SK-N-SH (cell line): ENCODE data around the gene HYAL3. TPM values are rescaled to one million over a fixed set of nuclear protein-coding genes. Genes with fewer than 3 reads are reported as not detected.

ENCODE experiments used
- CTCF ChIA-PET: fragments of 300-600, 350-600 bp; formaldehyde crosslinking; extraction: SDS; loops from one replicate; lab custom pipeline; 2021; lab: Yijun Ruan, JAX
- POLR2A ChIA-PET: fragments of 350-600 bp; sonication (Branson Sonifier 250); formaldehyde crosslinking; extraction: SDS; loops from one replicate; lab custom pipeline; 2020; ENCODE audit warnings: antibody characterized with exemption, inconsistent platforms; lab: Yijun Ruan, JAX
- DNase-seq: peaks from one replicate; pipeline ENCODE4 v3.0.0; 2012
- H2AFZ ChIP-seq: fragments of 200-600 bp; sonication (generic); 2 replicates; pipeline ENCODE4 v1.8.1; 2016; ENCODE audit warnings: antibody characterized with exemption, mild to moderate bottlenecking, low read depth
- H3F3A ChIP-seq: fragments of 200-600 bp; sonication (generic); replicated peaks from 2 replicates; pipeline ENCODE3; 2016; ENCODE audit warnings: antibody characterized with exemption, mild to moderate bottlenecking; ENCODE audit not compliant: insufficient read depth
- H3K27ac ChIP-seq, 2 experiments: fragments of 200-500 bp in 1 of 2; fragments of 200-600 bp in 1 of 2; sonication (Bioruptor generic) in 1 of 2; sonication (generic), shearing (Covaris generic) in 1 of 2; 2 replicates each; pipeline versions ENCODE4 v1.5.1 to v1.6.1; 2014 to 2016; ENCODE audit warnings: low read depth in 2 of 2, inconsistent platforms in 1 of 2, low read length in 1 of 2, mild to moderate bottlenecking in 1 of 2, mixed read lengths in 1 of 2
- H3K27me3 ChIP-seq: fragments of 200-600 bp; sonication (generic), shearing (Covaris generic); 2 replicates; pipeline ENCODE4 v1.6.1; 2016; ENCODE audit warnings: mixed run types; ENCODE audit not compliant: insufficient read depth
- H3K36me3 ChIP-seq, 2 experiments: fragments of 200-500 bp in 1 of 2; fragments of 200-600 bp in 1 of 2; sonication (Bioruptor generic) in 1 of 2; sonication (generic) in 1 of 2; replicated peaks in 1 of 2; 2 replicates each; pipeline versions ENCODE3 to v1.5.1; 2014 to 2016; ENCODE audit warnings: low read length in 1 of 2, mild to moderate bottlenecking in 1 of 2; ENCODE audit not compliant: insufficient read depth in 2 of 2, control insufficient read depth in 1 of 2
- H3K4me1 ChIP-seq, 2 experiments: fragments of 200-500 bp in 1 of 2; fragments of 200-600 bp in 1 of 2; sonication (Bioruptor generic) in 1 of 2; sonication (generic), shearing (Covaris generic) in 1 of 2; 2 replicates each; pipeline versions ENCODE4 v1.5.1 to v1.6.1; 2014 to 2016; ENCODE audit warnings: low read depth in 1 of 2, low read length in 1 of 2, mixed run types in 1 of 2; ENCODE audit not compliant: insufficient read depth in 2 of 2, control insufficient read depth in 1 of 2
- H3K4me2 ChIP-seq: fragments of 200-600 bp; sonication (generic), shearing (Covaris generic); 2 replicates; pipeline ENCODE4 v1.6.1; 2017; ENCODE audit warnings: mixed run types
- H3K4me3 ChIP-seq, 2 experiments: fragments of 200-500 bp in 1 of 2; fragments of 200-600 bp in 1 of 2; sonication (Bioruptor generic) in 1 of 2; sonication (generic), shearing (Covaris generic) in 1 of 2; 2 replicates each; pipeline versions ENCODE4 v1.5.1 to v1.8.1; 2014 to 2016; ENCODE audit warnings: low read depth in 2 of 2, inconsistent platforms in 1 of 2, low read length in 1 of 2, mild to moderate bottlenecking in 1 of 2, mixed read lengths in 1 of 2, moderate library complexity in 1 of 2
- H3K79me2 ChIP-seq: fragments of 200-600 bp; sonication (generic); 2 replicates; pipeline ENCODE4 v1.8.1; 2017; ENCODE audit warnings: mild to moderate bottlenecking; ENCODE audit not compliant: insufficient read depth
- H3K9ac ChIP-seq: fragments of 200-600 bp; sonication (generic); 2 replicates; pipeline ENCODE4 v1.6.1; 2017; ENCODE audit warnings: mixed run types
- H3K9me2 ChIP-seq: fragments of 200-600 bp; sonication (generic); 2 replicates; pipeline ENCODE4 v1.6.1; 2017; ENCODE audit warnings: mixed run types
- H3K9me3 ChIP-seq: fragments of 200-600 bp; sonication (generic); 2 replicates; pipeline ENCODE4 v1.6.1; 2017; ENCODE audit warnings: mixed run types, mild to moderate bottlenecking, moderate library complexity
- H4K20me1 ChIP-seq: fragments of 200-600 bp; sonication (generic); 2 replicates; pipeline ENCODE4 v1.6.1; 2017; ENCODE audit warnings: mild to moderate bottlenecking, mixed run types; ENCODE audit not compliant: insufficient read depth
- CHD2 ChIP-seq: fragments of 150-350 bp; IDR thresholded peaks from 2 replicates; pipeline ENCODE4 v1.6.1; 2018; ENCODE audit warnings: low read length; ENCODE audit not compliant: partially characterized antibody
- CTCF ChIP-seq: fragments of 200-600 bp; sonication (generic); IDR thresholded peaks from 2 replicates; pipeline ENCODE4 v1.6.1; 2017; ENCODE audit warnings: antibody characterized with exemption, mild to moderate bottlenecking, moderate library complexity
- GABPA ChIP-seq: IDR thresholded peaks from 2 replicates; pipeline ENCODE4 v1.4.0; 2012; ENCODE audit warnings: low read depth, mild to moderate bottlenecking
- JUND ChIP-seq: IDR thresholded peaks from 2 replicates; pipeline ENCODE4 v1.4.0; 2012
- MEF2A ChIP-seq: IDR thresholded peaks from 2 replicates; pipeline ENCODE4 v1.4.0; 2012; ENCODE audit warnings: low read depth, borderline replicate concordance
- MXI1 ChIP-seq: IDR thresholded peaks from 2 replicates; pipeline ENCODE4 v1.6.1; 2012; ENCODE audit warnings: mild to moderate bottlenecking, low read depth, low read length, improper control_type of control experiment
- NFIC ChIP-seq: IDR thresholded peaks from 2 replicates; pipeline ENCODE4 v1.4.0; 2012; ENCODE audit warnings: borderline replicate concordance
- NRF1 ChIP-seq: IDR thresholded peaks from 2 replicates; pipeline ENCODE4 v1.6.1; 2012; ENCODE audit warnings: low read depth, mild to moderate bottlenecking, low read length
- POLR2AphosphoS5 ChIP-seq: IDR thresholded peaks from 2 replicates; pipeline ENCODE4 v1.6.1; 2012; ENCODE audit warnings: low read depth, low read length
- RAD21 ChIP-seq: IDR thresholded peaks from 2 replicates; pipeline ENCODE4 v1.6.1; 2012; ENCODE audit warnings: mild to moderate bottlenecking, low read length
- RFX5 ChIP-seq: IDR thresholded peaks from 2 replicates; pipeline ENCODE4 v1.6.1; 2012; ENCODE audit warnings: mild to moderate bottlenecking, improper control_type of control experiment, low read length
- RXRA ChIP-seq: IDR thresholded peaks from 2 replicates; pipeline ENCODE4 v1.4.0; 2012; ENCODE audit warnings: low read depth, mild to moderate bottlenecking, borderline replicate concordance
- SIN3A ChIP-seq: IDR thresholded peaks from 2 replicates; pipeline ENCODE4 v1.6.1; 2012; ENCODE audit warnings: low read depth, mild to moderate bottlenecking, low read length, moderate library complexity, borderline replicate concordance
- TCF12 ChIP-seq: IDR thresholded peaks from 2 replicates; pipeline ENCODE4 v1.4.0; 2012
- TEAD4 ChIP-seq: IDR thresholded peaks from 2 replicates; pipeline ENCODE4 v1.4.0; 2012; ENCODE audit warnings: mild to moderate bottlenecking, borderline replicate concordance; ENCODE audit not compliant: insufficient read depth
- USF1 ChIP-seq: IDR thresholded peaks from 2 replicates; pipeline ENCODE4 v1.4.0; 2012; ENCODE audit warnings: low read depth, borderline replicate concordance
- YY1 ChIP-seq: IDR thresholded peaks from 2 replicates; pipeline ENCODE4 v1.4.0; 2012; ENCODE audit warnings: low read depth, mild to moderate bottlenecking
- ZBTB33 ChIP-seq: IDR thresholded peaks from 2 replicates; pipeline ENCODE4 v1.4.0; 2012; ENCODE audit warnings: low read depth, borderline replicate concordance
- WGBS: methylation state at CpG from one replicate; pipeline ENCODE4 v1.1.6; 2017; ENCODE audit warnings: low lambda C conversion rate; 5-methylcytosine and 5-hydroxymethylcytosine counted together
- polyA plus RNA-seq, 3 experiments: library from polyadenylated mRNA; depleted of rRNA; stranded (reverse); fragments of >200 nt; gene quantifications; 2 replicates each; pipeline ENCODE4 v1.2.3, GENCODE V29; 2012
- TF ChIP-seq, protein P1 (sequence below): IDR thresholded peaks from 2 replicates; pipeline ENCODE4 v1.6.1; 2012; ENCODE audit warnings: mild to moderate bottlenecking, low read depth, low read length, moderate library complexity
- TF ChIP-seq, protein P2 (sequence below): IDR thresholded peaks from 2 replicates; pipeline ENCODE4 v1.4.0; 2012; ENCODE audit warnings: low read depth

The HYAL3 gene
- polyA plus RNA-seq, 1 of the 3 experiments (the other 2 are of a cell fraction), result 7.8 TPM

GRCh38 chr3:50322386-50323091, 23.3 kb upstream of the HYAL3 start, which contains the start of gene HYAL2:
TSS of gene HYAL2 (minus strand) at chr3:50322745. CDS start at chr3:50320489, 2,256 bp downstream.
- Histone ChIP-seq H3K79me2 (peaks cover 52% of the 10 kb centered on the region), H3K4me2 (peak within 1 kb of the TSS; percentile 80), H3K4me3 (peak within 1 kb of the TSS; percentile 92 to 94), H3K36me3 (peaks cover 8 to 44% of the 10 kb centered on the region in 2 experiments), H3K27ac (peak within 1 kb of the TSS; percentile 92 to 94), H3F3A (peaks cover 10% of the 10 kb centered on the region), H3K9me3 (no peaks in the 10 kb centered on the region), H3K9ac (peak within 1 kb of the TSS; percentile 93), H4K20me1 (no peaks in the 10 kb centered on the region), H2AFZ (peak within 1 kb of the TSS; percentile 94), H3K9me2 (no peaks in the 10 kb centered on the region), H3K27me3 (no peaks in the 10 kb centered on the region), H3K4me1 (peaks cover 0 to 49% of the 10 kb centered on the region in 2 experiments; a peak in 2 of 4 replicates)
- no peak for DNase-seq
- ChIA-PET POLR2A (interaction anchor here (1.5 to 1.6 kb wide), 2 partner anchors 12 to 15 kb away, joined by 3 to 4 read pairs; no protein-coding TSS in a partner anchor), CTCF (interaction anchor here (0.7 to 6.0 kb wide), 11 partner anchors 13 to 130 kb away, joined by 3 to 60 read pairs (median 3); partner anchors contain the start of genes HYAL1, HYAL3, IFRD2 and NAA80)
- TF ChIP-seq CHD2 (no peak), MXI1 (no peak), GABPA (no peak), ZBTB33 (no peak), JUND (no peak), RFX5 (no peak), YY1 (no peak), POLR2AphosphoS5 (no peak), CTCF (no peak), TEAD4 (no peak), RAD21 (no peak), NRF1 (no peak), USF1 (no peak), SIN3A (no peak), NFIC (no peak), TCF12 (no peak), RXRA (no peak), MEF2A (no peak)
- TF ChIP-seq, protein P1, sequence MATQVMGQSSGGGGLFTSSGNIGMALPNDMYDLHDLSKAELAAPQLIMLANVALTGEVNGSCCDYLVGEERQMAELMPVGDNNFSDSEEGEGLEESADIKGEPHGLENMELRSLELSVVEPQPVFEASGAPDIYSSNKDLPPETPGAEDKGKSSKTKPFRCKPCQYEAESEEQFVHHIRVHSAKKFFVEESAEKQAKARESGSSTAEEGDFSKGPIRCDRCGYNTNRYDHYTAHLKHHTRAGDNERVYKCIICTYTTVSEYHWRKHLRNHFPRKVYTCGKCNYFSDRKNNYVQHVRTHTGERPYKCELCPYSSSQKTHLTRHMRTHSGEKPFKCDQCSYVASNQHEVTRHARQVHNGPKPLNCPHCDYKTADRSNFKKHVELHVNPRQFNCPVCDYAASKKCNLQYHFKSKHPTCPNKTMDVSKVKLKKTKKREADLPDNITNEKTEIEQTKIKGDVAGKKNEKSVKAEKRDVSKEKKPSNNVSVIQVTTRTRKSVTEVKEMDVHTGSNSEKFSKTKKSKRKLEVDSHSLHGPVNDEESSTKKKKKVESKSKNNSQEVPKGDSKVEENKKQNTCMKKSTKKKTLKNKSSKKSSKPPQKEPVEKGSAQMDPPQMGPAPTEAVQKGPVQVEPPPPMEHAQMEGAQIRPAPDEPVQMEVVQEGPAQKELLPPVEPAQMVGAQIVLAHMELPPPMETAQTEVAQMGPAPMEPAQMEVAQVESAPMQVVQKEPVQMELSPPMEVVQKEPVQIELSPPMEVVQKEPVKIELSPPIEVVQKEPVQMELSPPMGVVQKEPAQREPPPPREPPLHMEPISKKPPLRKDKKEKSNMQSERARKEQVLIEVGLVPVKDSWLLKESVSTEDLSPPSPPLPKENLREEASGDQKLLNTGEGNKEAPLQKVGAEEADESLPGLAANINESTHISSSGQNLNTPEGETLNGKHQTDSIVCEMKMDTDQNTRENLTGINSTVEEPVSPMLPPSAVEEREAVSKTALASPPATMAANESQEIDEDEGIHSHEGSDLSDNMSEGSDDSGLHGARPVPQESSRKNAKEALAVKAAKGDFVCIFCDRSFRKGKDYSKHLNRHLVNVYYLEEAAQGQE, result no peak
- TF ChIP-seq, protein P2, sequence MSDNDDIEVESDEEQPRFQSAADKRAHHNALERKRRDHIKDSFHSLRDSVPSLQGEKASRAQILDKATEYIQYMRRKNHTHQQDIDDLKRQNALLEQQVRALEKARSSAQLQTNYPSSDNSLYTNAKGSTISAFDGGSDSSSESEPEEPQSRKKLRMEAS, result no peak
- WGBS, result 95% methylated on average over 24 of the region's 31 CpGs
